ENCODE data around the gene ANO4.

DNA sequence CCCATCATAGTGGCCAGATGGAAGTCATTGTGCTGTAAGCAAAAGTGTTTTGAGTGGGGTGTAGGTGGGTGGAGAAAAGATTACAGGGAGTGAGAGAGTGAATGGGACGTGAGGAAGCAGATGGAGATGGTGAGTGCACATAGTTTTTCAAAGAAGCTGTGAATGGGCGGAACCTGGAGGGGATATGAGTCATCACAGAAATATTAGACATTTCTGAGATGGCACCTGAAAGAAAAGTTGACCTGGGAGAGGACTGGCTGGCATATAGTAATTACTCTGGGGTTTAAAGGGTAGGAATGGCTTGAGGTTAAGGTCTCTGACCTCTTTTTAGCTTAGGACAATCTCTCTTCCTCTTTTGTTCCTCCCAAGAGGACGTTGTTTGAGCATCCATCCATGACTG is 50.5 kb downstream of the ANO4 start:
- TF ChIP-seq, protein P1, sequence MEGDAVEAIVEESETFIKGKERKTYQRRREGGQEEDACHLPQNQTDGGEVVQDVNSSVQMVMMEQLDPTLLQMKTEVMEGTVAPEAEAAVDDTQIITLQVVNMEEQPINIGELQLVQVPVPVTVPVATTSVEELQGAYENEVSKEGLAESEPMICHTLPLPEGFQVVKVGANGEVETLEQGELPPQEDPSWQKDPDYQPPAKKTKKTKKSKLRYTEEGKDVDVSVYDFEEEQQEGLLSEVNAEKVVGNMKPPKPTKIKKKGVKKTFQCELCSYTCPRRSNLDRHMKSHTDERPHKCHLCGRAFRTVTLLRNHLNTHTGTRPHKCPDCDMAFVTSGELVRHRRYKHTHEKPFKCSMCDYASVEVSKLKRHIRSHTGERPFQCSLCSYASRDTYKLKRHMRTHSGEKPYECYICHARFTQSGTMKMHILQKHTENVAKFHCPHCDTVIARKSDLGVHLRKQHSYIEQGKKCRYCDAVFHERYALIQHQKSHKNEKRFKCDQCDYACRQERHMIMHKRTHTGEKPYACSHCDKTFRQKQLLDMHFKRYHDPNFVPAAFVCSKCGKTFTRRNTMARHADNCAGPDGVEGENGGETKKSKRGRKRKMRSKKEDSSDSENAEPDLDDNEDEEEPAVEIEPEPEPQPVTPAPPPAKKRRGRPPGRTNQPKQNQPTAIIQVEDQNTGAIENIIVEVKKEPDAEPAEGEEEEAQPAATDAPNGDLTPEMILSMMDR (IDR thresholded peaks at IDR 0.05; ENCODE audit: insufficient read depth, low read length), result no peak
- TF ChIP-seq, protein P2, sequence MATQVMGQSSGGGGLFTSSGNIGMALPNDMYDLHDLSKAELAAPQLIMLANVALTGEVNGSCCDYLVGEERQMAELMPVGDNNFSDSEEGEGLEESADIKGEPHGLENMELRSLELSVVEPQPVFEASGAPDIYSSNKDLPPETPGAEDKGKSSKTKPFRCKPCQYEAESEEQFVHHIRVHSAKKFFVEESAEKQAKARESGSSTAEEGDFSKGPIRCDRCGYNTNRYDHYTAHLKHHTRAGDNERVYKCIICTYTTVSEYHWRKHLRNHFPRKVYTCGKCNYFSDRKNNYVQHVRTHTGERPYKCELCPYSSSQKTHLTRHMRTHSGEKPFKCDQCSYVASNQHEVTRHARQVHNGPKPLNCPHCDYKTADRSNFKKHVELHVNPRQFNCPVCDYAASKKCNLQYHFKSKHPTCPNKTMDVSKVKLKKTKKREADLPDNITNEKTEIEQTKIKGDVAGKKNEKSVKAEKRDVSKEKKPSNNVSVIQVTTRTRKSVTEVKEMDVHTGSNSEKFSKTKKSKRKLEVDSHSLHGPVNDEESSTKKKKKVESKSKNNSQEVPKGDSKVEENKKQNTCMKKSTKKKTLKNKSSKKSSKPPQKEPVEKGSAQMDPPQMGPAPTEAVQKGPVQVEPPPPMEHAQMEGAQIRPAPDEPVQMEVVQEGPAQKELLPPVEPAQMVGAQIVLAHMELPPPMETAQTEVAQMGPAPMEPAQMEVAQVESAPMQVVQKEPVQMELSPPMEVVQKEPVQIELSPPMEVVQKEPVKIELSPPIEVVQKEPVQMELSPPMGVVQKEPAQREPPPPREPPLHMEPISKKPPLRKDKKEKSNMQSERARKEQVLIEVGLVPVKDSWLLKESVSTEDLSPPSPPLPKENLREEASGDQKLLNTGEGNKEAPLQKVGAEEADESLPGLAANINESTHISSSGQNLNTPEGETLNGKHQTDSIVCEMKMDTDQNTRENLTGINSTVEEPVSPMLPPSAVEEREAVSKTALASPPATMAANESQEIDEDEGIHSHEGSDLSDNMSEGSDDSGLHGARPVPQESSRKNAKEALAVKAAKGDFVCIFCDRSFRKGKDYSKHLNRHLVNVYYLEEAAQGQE (IDR thresholded peaks at IDR 0.05; ENCODE audit: insufficient replicate concordance, low read depth), result no peak
- TF ChIP-seq POLR2AphosphoS5 (IDR thresholded peaks at IDR 0.05; ENCODE audit: low read depth) (no peak), GABPA (IDR thresholded peaks at IDR 0.05; ENCODE audit: low read depth) (no peak)

Data from HL-60 (cell line).